IMR-90 (cell line): ENCODE measurements around the gene AGMO. TPM values are rescaled to one million over a fixed set of nuclear protein-coding genes. Genes with fewer than 3 reads are reported as not detected.

Source experiments
- ATAC-seq: fragments of 200-7000 bp; cut with Tn5 transposase; 2 replicates; pipeline ENCODE4 v1.9.1; 2020; ENCODE audit warnings: low read depth, mild to moderate bottlenecking, moderate library complexity
- BruUV-seq: library from RNA; stranded (reverse); fragments of 400-500 nt; replicated peaks from 2 replicates; lab custom pipeline; 2021; lab: Mats Ljungman, UMichigan
- CTCF ChIA-PET: fragments of 300-600 bp; formaldehyde crosslinking; extraction: SDS; loops from one replicate; lab custom pipeline; 2021; ENCODE audit warnings: antibody characterized with exemption; lab: Yijun Ruan, JAX
- POLR2A ChIA-PET: fragments of 300-600 bp; sonication (Branson Sonifier 250); formaldehyde crosslinking; loops from one replicate; lab custom pipeline; 2022; ENCODE audit warnings: antibody characterized with exemption; ENCODE audit not compliant: unreplicated experiment; lab: Charles Lee
- DNase-seq: peaks from one replicate; pipeline ENCODE4 v3.0.0; 2013
- H2AFZ ChIP-seq: replicated peaks from 2 replicates; pipeline ENCODE3; 2013; ENCODE audit warnings: low read length, mild to moderate bottlenecking; ENCODE audit not compliant: poor library complexity
- H2AK5ac ChIP-seq: 2 replicates; pipeline ENCODE4 v1.6.1; 2013; ENCODE audit warnings: low read depth, low read length, inconsistent platforms
- H2AK9ac ChIP-seq: replicated peaks from 2 replicates; pipeline ENCODE3; 2013; ENCODE audit warnings: mild to moderate bottlenecking, low read depth, low read length, moderate library complexity; ENCODE audit not compliant: poor library complexity
- H2BK120ac ChIP-seq: 2 replicates; pipeline ENCODE4 v1.6.1; 2013; ENCODE audit warnings: low read depth, low read length, inconsistent platforms
- H2BK15ac ChIP-seq: 3 replicates; pipeline ENCODE4 v1.6.1; 2013; ENCODE audit warnings: low read depth, low read length, inconsistent platforms
- H2BK20ac ChIP-seq: 2 replicates; pipeline ENCODE4 v1.6.1; 2013; ENCODE audit warnings: low read depth, mild to moderate bottlenecking, inconsistent platforms, low read length, moderate library complexity
- H2BK5ac ChIP-seq: 2 replicates; pipeline ENCODE4 v1.6.1; 2013; ENCODE audit warnings: mild to moderate bottlenecking, low read depth, low read length, inconsistent platforms; ENCODE audit not compliant: poor library complexity, severe bottlenecking
- H3K14ac ChIP-seq: replicated peaks from 2 replicates; pipeline ENCODE4 v1.6.1; 2013; ENCODE audit warnings: low read depth, low read length, inconsistent platforms
- H3K18ac ChIP-seq: 2 replicates; pipeline ENCODE4 v1.6.1; 2013; ENCODE audit warnings: low read depth, low read length, control low read depth
- H3K23ac ChIP-seq: 2 replicates; pipeline ENCODE4 v1.6.1; 2013; ENCODE audit warnings: low read depth, low read length, inconsistent platforms
- H3K27ac ChIP-seq: 2 replicates; pipeline ENCODE4 v1.5.1; 2013; ENCODE audit warnings: mild to moderate bottlenecking, control low read depth, low read length; ENCODE audit not compliant: insufficient read depth
- H3K27me3 ChIP-seq: 2 replicates; pipeline ENCODE4 v1.6.1; 2013; ENCODE audit warnings: low read length; ENCODE audit not compliant: control insufficient read depth, insufficient read depth
- H3K36me3 ChIP-seq: 2 replicates; pipeline ENCODE4 v1.6.1; 2013; ENCODE audit warnings: low read length, mixed read lengths; ENCODE audit not compliant: control insufficient read depth, insufficient read depth
- H3K4ac ChIP-seq: 2 replicates; pipeline ENCODE4 v1.6.1; 2013; ENCODE audit warnings: low read depth, low read length, inconsistent platforms
- H3K4me1 ChIP-seq: 2 replicates; pipeline ENCODE4 v1.6.1; 2013; ENCODE audit warnings: low read length, mixed read lengths; ENCODE audit not compliant: control insufficient read depth, insufficient read depth
- H3K4me2 ChIP-seq: 2 replicates; pipeline ENCODE4 v1.6.1; 2013; ENCODE audit warnings: low read depth, mild to moderate bottlenecking, control low read depth, low read length, moderate library complexity
- H3K4me3 ChIP-seq: 2 replicates; pipeline ENCODE4 v1.5.1; 2013; ENCODE audit warnings: low read depth, mild to moderate bottlenecking, control low read depth, low read length, moderate library complexity; ENCODE audit not compliant: insufficient read depth
- H3K56ac ChIP-seq: 2 replicates; pipeline ENCODE4 v1.6.1; 2013; ENCODE audit warnings: low read length, inconsistent platforms; ENCODE audit not compliant: insufficient read depth; ENCODE audit errors: extremely low read depth
- H3K79me1 ChIP-seq, 2 experiments: 2 replicates each; pipeline ENCODE4 v1.6.1; 2013; ENCODE audit warnings: low read length in 2 of 2, inconsistent platforms in 1 of 2, low read depth in 1 of 2
- H3K9ac ChIP-seq: 2 replicates; pipeline ENCODE4 v1.6.1; 2013; ENCODE audit warnings: low read depth, low read length, control low read depth
- H3K9me1 ChIP-seq: 2 replicates; pipeline ENCODE4 v1.6.1; 2013; ENCODE audit warnings: low read length, inconsistent platforms; ENCODE audit not compliant: insufficient read depth
- H3K9me3 ChIP-seq: 2 replicates; pipeline ENCODE4 v1.6.1; 2013; ENCODE audit warnings: low read length; ENCODE audit not compliant: control insufficient read depth, insufficient read depth
- H4K20me1 ChIP-seq: 2 replicates; pipeline ENCODE4 v1.6.1; 2013; ENCODE audit warnings: low read length, inconsistent platforms; ENCODE audit not compliant: insufficient read depth
- H4K5ac ChIP-seq: 2 replicates; pipeline ENCODE4 v1.6.1; 2013; ENCODE audit warnings: mild to moderate bottlenecking, low read depth, low read length, control low read depth
- H4K8ac ChIP-seq, 2 experiments: 2 replicates each; pipeline ENCODE4 v1.6.1; 2013; ENCODE audit warnings: low read depth in 2 of 2, low read length in 2 of 2, control low read depth in 1 of 2, inconsistent platforms in 1 of 2
- H4K91ac ChIP-seq: 2 replicates; pipeline ENCODE4 v1.6.1; 2013; ENCODE audit warnings: low read depth, low read length, inconsistent platforms; ENCODE audit not compliant: insufficient read depth
- CEBPB ChIP-seq: IDR thresholded peaks from 2 replicates; pipeline ENCODE4 v1.6.1; 2012; ENCODE audit warnings: low read depth, low read length, improper control_type of control experiment
- CTCF ChIP-seq: conservative IDR thresholded peaks from 2 replicates; pipeline ENCODE4 v1.5.1; 2012; ENCODE audit warnings: mild to moderate bottlenecking, low read depth, low read length, improper control_type of control experiment
- ELK1 ChIP-seq: fragments of 150-350 bp; IDR thresholded peaks from 2 replicates; pipeline ENCODE4 v1.6.1; 2016; ENCODE audit warnings: low read depth, mild to moderate bottlenecking, low read length, moderate library complexity, borderline replicate concordance
- FOS ChIP-seq: fragments of 150-350 bp; IDR thresholded peaks from 2 replicates; pipeline ENCODE4 v1.6.1; 2016; ENCODE audit warnings: low read depth, low read length
- MAFK ChIP-seq: IDR thresholded peaks from 2 replicates; pipeline ENCODE4 v1.6.1; 2012; ENCODE audit warnings: low read depth, low read length, improper control_type of control experiment
- MAZ ChIP-seq: IDR thresholded peaks from 2 replicates; pipeline ENCODE4 v1.6.1; 2012; ENCODE audit warnings: low read depth, mild to moderate bottlenecking, low read length, improper control_type of control experiment, moderate library complexity, borderline replicate concordance
- MXI1 ChIP-seq: IDR thresholded peaks from 2 replicates; pipeline ENCODE4 v1.6.1; 2012; ENCODE audit warnings: low read depth, mild to moderate bottlenecking, low read length, moderate library complexity, borderline replicate concordance
- NFE2L2 ChIP-seq: fragments of 150-350 bp; IDR thresholded peaks from 2 replicates; pipeline ENCODE4 v1.6.1; 2016; ENCODE audit warnings: low read depth, mild to moderate bottlenecking, low read length
- POLR2A ChIP-seq: IDR thresholded peaks from 2 replicates; pipeline ENCODE4 v1.6.1; 2012; ENCODE audit warnings: mild to moderate bottlenecking, low read depth, low read length
- RAD21 ChIP-seq: IDR thresholded peaks from 2 replicates; pipeline ENCODE4 v1.6.1; 2012; ENCODE audit warnings: low read length, improper control_type of control experiment
- RCOR1 ChIP-seq: IDR thresholded peaks from 2 replicates; pipeline ENCODE4 v1.6.1; 2012; ENCODE audit warnings: mild to moderate bottlenecking, low read length, improper control_type of control experiment; ENCODE audit not compliant: insufficient replicate concordance
- RFX5 ChIP-seq: IDR thresholded peaks from 2 replicates; pipeline ENCODE4 v1.8.0; 2012; ENCODE audit warnings: low read depth, mild to moderate bottlenecking, low read length, moderate library complexity
- SMC3 ChIP-seq: fragments of 150-350 bp; IDR thresholded peaks from 2 replicates; pipeline ENCODE4 v1.6.1; 2016; ENCODE audit warnings: low read depth, mild to moderate bottlenecking, antibody characterized with exemption, low read length, moderate library complexity
- USF2 ChIP-seq: fragments of 150-350 bp; IDR thresholded peaks from 2 replicates; pipeline ENCODE4 v1.6.1; 2017; ENCODE audit warnings: mild to moderate bottlenecking, antibody characterized with exemption, low read length, low read depth
- WGBS, 2 experiments: methylation state at CpG; one replicate each; pipeline versions ENCODE4 v1.1.5 to v1.1.7; 2013; ENCODE audit warnings: missing lambda C conversion rate in 2 of 2; ENCODE audit not compliant: insufficient read length in 1 of 2; ENCODE audit errors: extremely low coverage in 2 of 2; 5-methylcytosine and 5-hydroxymethylcytosine counted together
- dilution Hi-C: fragments of 300-500 bp; cut with HindIII; formaldehyde crosslinking; loops from one replicate; pipeline ENCODE4 v1.14.3; 2018; ENCODE audit warnings: low sequenced_read_pairs; ENCODE audit not compliant: unreplicated experiment
- in situ Hi-C: fragments of 300-500 bp; cut with MboI; formaldehyde crosslinking; loops from 3 replicates; pipeline ENCODE4 v1.14.3; 2019; ENCODE audit warnings: low sequenced_read_pairs, inconsistent platforms, mixed read lengths
- intact Hi-C: fragments of 100-400 bp; cut with micrococcal nuclease; formaldehyde crosslinking; loops from 2 replicates; pipeline ENCODE4 v1.10.0; 2022
- polyA plus RNA-seq, 3 experiments: library from polyadenylated mRNA; depleted of rRNA; stranded (reverse); fragments of >200 nt; gene quantifications; 2 replicates each; pipeline ENCODE4 v1.2.3, GENCODE V29; 2012; ENCODE audit warnings: low replicate concordance in 1 of 3
- total RNA-seq: library from RNA; depleted of rRNA; stranded (reverse); fragments of >200 nt; gene quantifications from 2 replicates; pipeline ENCODE4 v1.2.3, GENCODE V29; 2012

Gene AGMO
- total and polyA plus RNA-seq, 2 of the 4 experiments (the other 2 are of a cell fraction), result not detected

GRCh38 chr7:15397922-15398760 is 163.7 kb downstream of the AGMO start:
- H3K36me3 ChIP-seq, result no peaks in the 10 kb centered on the region
- ChIA-PET POLR2A (no interaction called here), CTCF (interaction anchor here (1.5 kb wide), 1 partner anchor 13 kb away, joined by 4 read pairs; no protein-coding TSS in a partner anchor)
- H3K4me2 ChIP-seq, result no peak overlapping the region
- no peak overlapping the region for H4K91ac ChIP-seq
- H3K9ac ChIP-seq, result no peak overlapping the region
- H2AFZ ChIP-seq, result no peak overlapping the region
- no peak for TF ChIP-seq USF2
- no peak for TF ChIP-seq CEBPB
- no peak for TF ChIP-seq MAFK
- TF ChIP-seq SMC3, result no peak
- no peak for TF ChIP-seq POLR2A
- TF ChIP-seq RFX5, result no peak
- no peak for TF ChIP-seq MXI1
- no peak for TF ChIP-seq RAD21
- TF ChIP-seq RCOR1, result no peak
- no peak for TF ChIP-seq NFE2L2
- no peak for TF ChIP-seq CTCF
- no peak for TF ChIP-seq MAZ
- no peak for TF ChIP-seq ELK1
- TF ChIP-seq FOS, result no peak
- H3K18ac ChIP-seq, result no peak overlapping the region
- no peak overlapping the region for H3K4me3 ChIP-seq
- no peak overlapping the region for H2BK5ac ChIP-seq
- no peak overlapping the region for H3K23ac ChIP-seq
- H3K9me3 ChIP-seq, result peaks cover 1% of the 10 kb centered on the region; the same call in 1 of the 2 replicates
- no peak for DNase-seq
- WGBS, 2 experiments, result no CpG with 5 or more reads among the region's 9 CpGs
- H4K20me1 ChIP-seq, result no peaks in the 10 kb centered on the region
- no peak overlapping the region for H2AK5ac ChIP-seq
- H3K56ac ChIP-seq, result no peak overlapping the region
- dilution Hi-C loops (no loop called here), in situ Hi-C loops (no loop called here), intact Hi-C loops (no loop called here)
- H4K8ac ChIP-seq, result no peak overlapping the region
- no peak overlapping the region for H2BK15ac ChIP-seq
- ATAC-seq, result no peak
- no peak overlapping the region for H4K5ac ChIP-seq
- no peak overlapping the region for H2AK9ac ChIP-seq
- H3K4me1 ChIP-seq, result no peaks in the 10 kb centered on the region
- no peak overlapping the region for H2BK120ac ChIP-seq
- no peak overlapping the region for H3K14ac ChIP-seq
- H3K27me3 ChIP-seq, result no peaks in the 10 kb centered on the region
- no peak overlapping the region for H3K4ac ChIP-seq
- H3K27ac ChIP-seq, result no peak overlapping the region
- no peaks in the 10 kb centered on the region for H3K79me1 ChIP-seq
- no peak overlapping the region for H2BK20ac ChIP-seq
- BruUV-seq, result no TSS peak
- no peaks in the 10 kb centered on the region for H3K9me1 ChIP-seq
